NB4 (cell line): ENCODE data around the gene ASXL1.
A peak's percentile ranks its signal among the peaks of the same experiment; 100 is the strongest.

Source experiments
- DNase-seq: peaks from one replicate; pipeline ENCODE4 v3.0.0; 2010; ENCODE audit warnings: low read depth
- H3K4me3 ChIP-seq: one replicate; pipeline ENCODE4 v1.5.1; 2011; ENCODE audit warnings: mild to moderate bottlenecking, low read depth, low read length, moderate library complexity
- CTCF ChIP-seq: IDR thresholded peaks from one replicate; pipeline ENCODE4 v1.5.1; 2012; ENCODE audit warnings: low read depth, low read length
- MYC ChIP-seq: IDR thresholded peaks from 2 replicates; pipeline ENCODE4 v1.6.1; 2011; ENCODE audit warnings: low read depth, low read length
- POLR2A ChIP-seq: IDR thresholded peaks from 2 replicates; pipeline ENCODE4 v1.6.1; 2011; ENCODE audit warnings: mild to moderate bottlenecking; ENCODE audit not compliant: insufficient read length; ENCODE audit errors: extremely low read depth
- TF ChIP-seq, protein P1 (sequence below): IDR thresholded peaks from 2 replicates; pipeline ENCODE4 v1.6.1; 2011; ENCODE audit warnings: low read depth, low read length

The ASXL1 gene

DNA sequence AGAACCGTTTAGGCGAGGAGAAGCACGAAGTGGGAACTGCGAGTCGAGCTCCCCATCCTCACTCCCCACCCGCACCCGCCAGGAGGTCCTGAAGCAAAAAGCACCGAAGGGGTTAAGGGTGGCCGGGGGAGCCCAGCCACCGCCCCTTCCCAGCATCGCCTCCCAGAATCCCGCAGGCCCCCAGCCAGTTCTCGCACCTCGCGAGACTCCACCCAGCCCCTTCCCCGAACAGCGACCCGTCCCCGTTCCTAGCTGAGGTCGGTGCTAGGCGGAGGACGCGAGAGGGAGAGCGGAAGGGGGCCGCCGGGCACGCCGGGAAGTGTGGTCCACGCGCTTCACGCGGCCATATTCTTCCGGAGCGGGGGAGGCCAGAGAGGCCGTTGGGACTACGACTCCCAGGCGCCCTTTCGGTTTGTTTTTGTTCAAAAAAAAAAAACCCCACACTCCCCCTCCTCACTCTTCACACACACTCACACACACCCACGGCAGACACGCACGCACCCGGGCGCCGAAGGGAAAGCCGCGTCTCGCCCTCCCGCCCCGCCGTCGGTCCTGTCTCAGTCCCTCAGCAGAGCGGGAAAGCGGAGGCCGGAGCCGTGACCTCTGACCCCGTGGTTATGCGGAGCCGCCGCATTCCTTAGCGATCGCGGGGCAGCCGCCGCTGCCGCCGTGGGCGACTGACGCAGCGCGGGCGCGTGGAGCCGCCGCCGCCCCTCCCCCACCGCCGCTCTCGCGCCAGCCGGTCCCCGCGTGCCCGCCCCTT lies at the start of gene ASXL1:
Gene ASXL1, plus strand, starts transcription at position 463 of the 763 bp plus-strand sequence. CDS start 445 bp downstream, outside the sequence.
- peak within 1 kb of the TSS; percentile 93 for H3K4me3 ChIP-seq
- peak; percentile 99 for DNase-seq

DNA sequence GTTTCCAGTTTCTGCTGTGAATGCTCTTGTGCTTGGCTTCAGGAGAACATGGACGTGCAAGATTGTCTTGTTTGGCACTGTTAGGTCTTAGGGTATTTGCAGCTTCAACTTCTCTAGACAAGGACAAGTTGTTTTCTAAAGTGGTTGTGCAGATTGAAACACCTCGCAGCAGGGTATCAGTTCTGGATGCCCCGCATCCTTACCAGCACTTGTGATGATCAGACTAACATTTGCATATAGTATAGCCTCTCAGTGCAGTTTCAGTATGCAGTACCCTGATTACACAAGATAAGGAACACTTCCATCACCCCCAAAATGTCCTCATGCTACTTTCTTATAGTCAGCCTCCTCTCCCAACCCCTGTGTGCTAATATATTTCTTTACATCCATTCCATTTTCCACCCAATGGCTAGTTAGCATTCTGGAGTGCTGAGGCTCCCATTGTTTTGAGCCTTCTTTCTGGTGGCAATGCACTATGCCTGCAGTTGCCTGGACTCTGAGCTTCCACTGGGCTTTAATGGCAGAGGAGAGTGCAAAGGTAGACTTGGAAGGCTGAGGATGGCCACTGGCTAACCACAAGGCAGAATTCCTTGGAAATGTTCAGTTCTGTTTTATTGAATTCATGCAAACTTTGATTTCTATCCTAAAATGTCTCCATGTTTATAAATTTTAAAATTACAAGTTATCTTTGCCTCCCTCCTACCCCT lies 45.3 kb upstream of the ASXL1 start:
- no peak overlapping the region for H3K4me3 ChIP-seq
- no peak for DNase-seq
- TF ChIP-seq POLR2A (no peak), MYC (no peak), CTCF (no peak)
- TF ChIP-seq, protein P1, sequence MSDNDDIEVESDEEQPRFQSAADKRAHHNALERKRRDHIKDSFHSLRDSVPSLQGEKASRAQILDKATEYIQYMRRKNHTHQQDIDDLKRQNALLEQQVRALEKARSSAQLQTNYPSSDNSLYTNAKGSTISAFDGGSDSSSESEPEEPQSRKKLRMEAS = no peak

More for the DNA sequence above, at the start of gene ASXL1:
- TF ChIP-seq MYC (peak; percentile 76), POLR2A (peak; percentile 50)
- TF ChIP-seq, protein P1 = no peak; the same call in 1 of the 2 replicates

DNA sequence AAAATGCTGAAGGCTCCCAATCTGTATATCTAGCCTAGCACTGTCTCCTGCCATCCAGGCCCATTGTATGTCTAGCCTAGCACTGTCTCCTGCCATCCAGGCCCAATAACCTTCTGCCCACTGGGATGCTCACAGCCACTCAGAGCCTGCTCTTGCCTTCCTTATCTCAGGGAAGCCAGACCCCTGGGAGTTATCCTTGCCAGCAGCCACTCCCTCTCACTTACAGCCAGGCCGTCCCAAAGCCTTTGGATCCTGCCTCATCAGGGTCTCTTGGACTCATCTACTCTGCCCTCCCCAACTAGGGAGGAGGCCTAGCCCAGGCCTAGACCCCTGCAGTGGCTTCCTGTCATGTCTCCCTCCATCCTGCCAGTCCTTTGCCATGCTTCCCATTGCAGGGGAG lies 43.4 kb upstream of the ASXL1 start:
- no peak overlapping the region for H3K4me3 ChIP-seq
- TF ChIP-seq MYC (no peak), CTCF (no peak), POLR2A (no peak)
- TF ChIP-seq, protein P1 = no peak
- DNase-seq = no peak

DNA sequence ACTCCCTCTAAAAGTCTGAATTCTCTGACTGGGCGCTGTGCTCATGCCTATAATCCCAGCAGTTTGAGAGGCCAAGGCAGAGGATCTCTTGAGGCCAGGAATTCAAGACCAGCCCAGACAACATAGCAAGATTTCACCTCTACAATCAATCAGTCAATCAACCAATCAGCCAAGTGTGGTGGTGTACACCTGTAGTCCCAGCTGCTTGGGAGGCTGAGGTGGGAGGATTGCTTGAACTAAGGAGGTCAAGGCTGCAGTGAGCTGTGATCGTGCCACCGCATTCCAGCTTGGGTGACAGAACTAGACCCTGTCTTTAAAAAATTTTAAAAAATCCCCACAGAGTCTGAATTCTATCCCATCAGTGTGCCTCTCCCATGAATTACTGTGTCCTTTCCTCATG lies 42.7 kb upstream of the ASXL1 start:
- H3K4me3 ChIP-seq = no peak overlapping the region
- TF ChIP-seq CTCF = no peak
- TF ChIP-seq POLR2A = no peak
- no peak for DNase-seq

GRCh38 chr20:32315891-32316290 lies 42.2 kb upstream of the ASXL1 start:
- DNase-seq = no peak
- TF ChIP-seq, protein P1 = no peak
- no peak for TF ChIP-seq CTCF
- TF ChIP-seq POLR2A = no peak
- no peak for TF ChIP-seq MYC
- H3K4me3 ChIP-seq = no peak overlapping the region

GRCh38 chr20:32316667-32317066 lies 41.5 kb upstream of the ASXL1 start:
- H3K4me3 ChIP-seq = no peak overlapping the region
- DNase-seq = no peak
- TF ChIP-seq MYC (no peak), POLR2A (no peak), CTCF (no peak)
- TF ChIP-seq, protein P1 = no peak
